Peyer's patch (tissue), 4 donors: ENCODE measurements around the gene SLC14A1. TPM values are rescaled to one million over a fixed set of nuclear protein-coding genes. Genes with fewer than 3 reads are reported as not detected.
A peak's percentile ranks its signal among the peaks of the same experiment; 100 is the strongest.

ENCODE experiments used
- DNase-seq, 3 donors: peaks; one replicate each; pipeline ENCODE4 v3.0.0-alpha.2; 2017 to 2019
- H3K27ac ChIP-seq, 4 donors: fragments of 200-600 bp; sonication (generic); one replicate each; pipeline ENCODE4 v1.5.1; 2016 to 2019
- H3K27me3 ChIP-seq, 2 donors: fragments of 200-600 bp; sonication (generic); one replicate each; pipeline ENCODE4 v1.5.1; 2019
- H3K36me3 ChIP-seq, 3 donors: fragments of 200-600 bp; sonication (generic); one replicate each; pipeline ENCODE4 v1.5.1; 2016 to 2019
- H3K4me1 ChIP-seq, 4 donors: fragments of 200-600 bp; sonication (generic); one replicate each; pipeline ENCODE4 v1.5.1; 2016 to 2019
- H3K4me3 ChIP-seq, 4 donors: fragments of 200-600 bp; sonication (generic); 1 replicate in 3 of 4; 2 replicates in 1 of 4; pipeline ENCODE4 v1.5.1; 2016 to 2019; ENCODE audit warnings: mild to moderate bottlenecking in 1 of 4
- H3K9me3 ChIP-seq, 4 donors: fragments of 200-600 bp; sonication (generic); one replicate each; pipeline ENCODE4 v1.5.1; 2016 to 2019; ENCODE audit warnings: mild to moderate bottlenecking in 1 of 4
- CTCF ChIP-seq, 6 experiments: fragments of 450-650 bp in 4 of 6; fragments of 200-600 bp in 2 of 6; sonication (generic) in 1 of 6; IDR thresholded peaks; one replicate each; pipeline ENCODE4 v1.5.1; 2017 to 2019; ENCODE audit warnings: antibody characterized with exemption in 6 of 6, mild to moderate bottlenecking in 3 of 6, moderate library complexity in 1 of 6
- POLR2A ChIP-seq, 2 donors: fragments of 450-650 bp; IDR thresholded peaks; one replicate each; pipeline ENCODE4 v1.5.1; 2017; ENCODE audit warnings: antibody characterized with exemption in 2 of 2, mild to moderate bottlenecking in 2 of 2, moderate library complexity in 2 of 2
- total RNA-seq, 4 donors: library from RNA; depleted of rRNA; stranded (reverse); fragments of >200 nt; gene quantifications; one replicate each; pipeline ENCODE4 v1.1.0, GENCODE V29; 2016

Gene SLC14A1
- total RNA-seq, 4 donors from 2014 or later = 0.35 to 9.7 (median 1.6) TPM

DNA sequence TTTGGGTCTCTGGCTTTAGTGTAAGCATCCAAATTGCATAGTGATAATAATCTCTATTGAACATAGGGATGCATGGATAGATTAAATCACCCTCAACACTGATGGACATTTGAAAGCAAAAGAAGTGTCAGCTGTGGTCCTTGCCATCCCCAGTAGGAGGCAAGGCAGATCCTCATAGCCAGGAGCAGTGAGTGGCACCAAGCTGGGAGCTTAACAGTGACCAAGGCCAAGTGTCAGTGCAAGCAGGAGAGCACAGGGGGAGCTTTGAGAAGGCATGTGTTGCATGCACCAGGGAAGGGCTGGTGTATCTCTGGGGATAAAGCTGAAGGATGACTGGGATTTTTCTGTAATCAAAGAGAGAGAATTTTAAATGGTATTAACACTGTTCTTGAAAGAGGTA is 14.7 kb downstream of the SLC14A1 start:
- Histone ChIP-seq H3K4me3 (no peak overlapping the region), H3K27me3 (no peaks in the 10 kb centered on the region), H3K4me1 (no peaks in the 10 kb centered on the region), H3K36me3 (no peaks in the 10 kb centered on the region), H3K27ac (no peak overlapping the region), H3K9me3 (no peaks in the 10 kb centered on the region)
- no peak for DNase-seq
- TF ChIP-seq CTCF (IDR thresholded peaks at IDR 0.05) (peak in 1 of 6 experiments; percentile 10), POLR2A (IDR thresholded peaks at IDR 0.05) (no peak)

DNA sequence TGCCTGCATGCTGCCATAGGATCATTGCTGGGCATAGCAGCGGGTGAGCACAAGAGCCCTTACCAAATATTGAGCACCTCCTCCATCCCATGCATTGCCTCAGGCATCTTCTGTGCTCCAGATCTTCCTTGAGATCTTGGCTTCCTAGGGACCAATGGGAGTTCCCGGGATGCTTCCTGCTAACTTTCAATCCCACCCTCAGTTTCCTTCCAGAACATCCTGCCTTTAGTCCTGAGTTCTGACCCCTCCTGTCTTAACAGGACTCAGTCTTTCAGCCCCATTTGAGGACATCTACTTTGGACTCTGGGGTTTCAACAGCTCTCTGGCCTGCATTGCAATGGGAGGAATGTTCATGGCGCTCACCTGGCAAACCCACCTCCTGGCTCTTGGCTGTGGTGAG is 15.3 kb downstream of the SLC14A1 start:
- no peak overlapping the region for H3K4me3 ChIP-seq
- no peak overlapping the region for H3K27ac ChIP-seq
- H3K36me3 ChIP-seq = no peaks in the 10 kb centered on the region
- TF ChIP-seq CTCF (IDR thresholded peaks at IDR 0.05) (no peak), POLR2A (IDR thresholded peaks at IDR 0.05) (no peak)
- no peaks in the 10 kb centered on the region for H3K4me1 ChIP-seq
- no peak for DNase-seq
- H3K27me3 ChIP-seq = no peaks in the 10 kb centered on the region
- no peaks in the 10 kb centered on the region for H3K9me3 ChIP-seq

DNA sequence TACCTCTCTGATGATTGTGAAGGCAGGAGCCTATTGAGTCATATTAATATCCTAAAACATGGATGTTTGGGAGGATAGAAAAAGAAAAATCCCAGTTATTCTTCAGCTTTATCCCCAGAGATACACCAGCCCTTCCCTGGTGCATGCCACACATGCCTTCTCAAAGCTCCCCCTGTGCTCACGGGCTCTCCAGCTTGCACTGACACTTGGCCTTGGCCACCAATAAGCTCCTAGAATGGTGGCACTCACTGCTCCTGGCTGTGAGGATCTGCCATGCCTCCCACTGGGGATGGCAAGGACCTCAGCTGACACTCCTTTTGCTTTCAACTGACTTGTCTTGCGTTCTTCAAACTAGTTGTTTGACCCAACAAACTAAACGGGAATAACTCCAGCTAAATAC is 15.9 kb downstream of the SLC14A1 start:
- no peaks in the 10 kb centered on the region for H3K27me3 ChIP-seq
- H3K4me3 ChIP-seq = no peak overlapping the region
- H3K27ac ChIP-seq = no peak overlapping the region
- H3K36me3 ChIP-seq = no peaks in the 10 kb centered on the region
- TF ChIP-seq POLR2A (IDR thresholded peaks at IDR 0.05) (no peak), CTCF (IDR thresholded peaks at IDR 0.05) (no peak)
- H3K4me1 ChIP-seq = no peaks in the 10 kb centered on the region
- H3K9me3 ChIP-seq = no peaks in the 10 kb centered on the region
- DNase-seq = no peak

DNA sequence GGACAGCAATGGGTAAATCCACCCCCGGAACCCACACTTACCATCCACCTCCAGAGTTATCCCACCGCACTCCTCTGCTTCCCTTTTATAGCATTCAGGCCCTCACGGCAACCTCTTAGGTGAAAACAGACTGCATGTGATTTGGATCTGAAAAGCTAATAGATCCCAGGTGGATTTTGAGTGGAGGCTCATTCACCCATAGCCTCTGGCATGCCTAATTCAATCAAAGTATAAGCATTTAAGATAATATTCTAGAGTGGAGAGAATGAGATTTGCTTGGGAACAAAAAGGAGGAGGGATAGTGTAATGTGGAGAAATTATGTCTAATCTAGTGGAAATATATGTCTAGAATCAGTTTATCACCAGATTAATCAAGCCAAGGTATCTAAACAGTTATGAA is 17.1 kb downstream of the SLC14A1 start:
- Histone ChIP-seq H3K27ac (no peak overlapping the region), H3K9me3 (no peaks in the 10 kb centered on the region), H3K4me3 (no peak overlapping the region), H3K36me3 (no peaks in the 10 kb centered on the region), H3K4me1 (no peaks in the 10 kb centered on the region), H3K27me3 (no peaks in the 10 kb centered on the region)
- no peak for DNase-seq
- TF ChIP-seq POLR2A (IDR thresholded peaks at IDR 0.05) (no peak), CTCF (IDR thresholded peaks at IDR 0.05) (no peak)

DNA sequence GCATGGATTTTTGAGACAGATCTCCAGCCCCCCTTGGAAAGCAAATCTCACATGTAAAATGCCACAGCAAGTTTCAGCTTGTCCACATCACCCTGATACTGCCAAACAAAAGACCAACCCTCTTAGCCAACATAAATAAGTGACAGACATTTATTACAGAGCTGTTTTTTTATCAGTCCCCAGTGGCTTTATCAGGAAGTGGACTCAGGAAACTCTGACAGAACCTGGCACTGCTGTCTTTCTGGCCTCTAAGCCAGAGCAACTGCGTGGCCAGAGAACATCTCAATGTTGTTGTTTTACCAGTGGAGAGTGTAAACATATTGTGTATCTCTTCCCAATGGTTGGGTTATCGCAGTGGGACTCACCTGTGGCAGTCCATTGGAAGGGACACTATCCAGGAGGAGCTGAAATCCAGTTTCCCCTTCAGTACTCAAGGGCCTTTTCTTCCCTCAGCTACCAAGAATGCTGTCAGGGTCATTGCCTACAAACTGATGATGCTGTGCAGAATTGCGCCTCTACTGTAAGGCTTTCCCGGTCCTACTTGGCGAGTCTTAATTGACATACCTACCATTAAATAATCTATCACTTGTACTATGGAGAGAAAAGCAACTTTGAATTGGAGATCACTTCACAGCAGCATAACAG is 22.0 kb downstream of the SLC14A1 start:
- Histone ChIP-seq H3K27me3 (no peaks in the 10 kb centered on the region), H3K4me3 (no peak overlapping the region), H3K36me3 (no peaks in the 10 kb centered on the region), H3K4me1 (no peaks in the 10 kb centered on the region), H3K27ac (peak overlapping the region in 2 of 4 donors; percentile 3 to 50), H3K9me3 (no peaks in the 10 kb centered on the region)
- TF ChIP-seq CTCF (IDR thresholded peaks at IDR 0.05) (peak in 2 of 6 experiments; percentile 17 to 29), POLR2A (IDR thresholded peaks at IDR 0.05) (no peak)
- DNase-seq = no peak

- Histone ChIP-seq H3K36me3 (no peaks in the 10 kb centered on the region), H3K4me1 (no peaks in the 10 kb centered on the region), H3K27ac (no peak overlapping the region), H3K27me3 (no peaks in the 10 kb centered on the region), H3K9me3 (no peaks in the 10 kb centered on the region), H3K4me3 (no peak overlapping the region)
- TF ChIP-seq CTCF (IDR thresholded peaks at IDR 0.05) (no peak), POLR2A (IDR thresholded peaks at IDR 0.05) (no peak)
- DNase-seq = no peak
These were observed 24.5 kb downstream of the SLC14A1 start for GRCh38 chr18:45748501-45748900.
